Upper lobe of left lung (tissue), 4 donors: ENCODE data around the gene SP5.

Source experiments
- EP300 ChIP-seq, 4 donors: sonication (generic); formaldehyde crosslinking; IDR thresholded peaks; one replicate each; pipeline ENCODE4 v1.5.1; 2017; ENCODE audit warnings: antibody characterized with exemption in 4 of 4, control low read depth in 2 of 4
- POLR2A ChIP-seq, 4 donors: fragments of 450-650 bp; IDR thresholded peaks; one replicate each; pipeline ENCODE4 v1.5.1; 2016 to 2017; ENCODE audit warnings: antibody characterized with exemption in 4 of 4, mild to moderate bottlenecking in 2 of 4
- POLR2AphosphoS5 ChIP-seq, 2 donors: sonication (generic); formaldehyde crosslinking; IDR thresholded peaks; one replicate each; pipeline ENCODE4 v1.5.1; 2017; ENCODE audit warnings: antibody characterized with exemption in 2 of 2
- TF ChIP-seq, protein P1 (sequence below), 6 experiments: fragments of 450-650 bp in 4 of 6; fragments of 200-600 bp in 2 of 6; sonication (generic) in 2 of 6; IDR thresholded peaks; one replicate each; pipeline ENCODE4 v1.5.1; 2016 to 2019; ENCODE audit warnings: antibody characterized with exemption in 6 of 6

DNA sequence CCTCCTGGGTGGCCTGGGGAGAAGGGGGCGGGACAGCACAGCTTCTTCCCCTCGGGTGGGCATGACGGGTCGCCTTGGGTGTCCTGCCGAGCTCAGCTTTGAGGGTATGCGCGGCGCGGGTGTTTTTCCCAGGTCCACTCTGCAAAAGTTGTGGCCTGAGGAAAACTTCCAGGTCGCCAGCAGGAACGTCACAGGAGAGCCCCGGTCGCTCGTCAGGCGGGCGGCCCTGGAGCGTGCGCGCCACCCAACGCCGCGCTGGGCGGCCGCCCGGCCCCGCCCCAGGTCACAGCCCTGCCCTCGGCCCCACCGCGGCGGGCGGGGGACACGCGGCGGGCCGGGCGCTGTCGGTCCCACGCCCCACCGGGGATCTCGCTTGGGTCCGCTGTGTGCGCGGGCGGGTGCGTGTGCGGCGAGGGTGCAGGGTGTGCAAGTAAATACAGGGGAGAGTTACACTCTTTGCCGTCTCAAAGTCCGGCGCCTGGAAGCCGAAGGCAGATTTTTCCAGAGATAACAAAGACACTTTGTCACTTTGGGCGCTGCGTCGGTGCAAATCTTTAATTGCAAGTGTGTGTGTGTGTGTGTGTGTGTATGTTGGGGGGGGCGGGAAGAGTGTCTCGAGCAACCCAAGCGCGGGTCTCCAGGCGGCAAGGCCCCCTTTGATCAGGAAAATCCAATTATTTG is 616 bp upstream of the SP5 start:
- TF ChIP-seq, protein P1, sequence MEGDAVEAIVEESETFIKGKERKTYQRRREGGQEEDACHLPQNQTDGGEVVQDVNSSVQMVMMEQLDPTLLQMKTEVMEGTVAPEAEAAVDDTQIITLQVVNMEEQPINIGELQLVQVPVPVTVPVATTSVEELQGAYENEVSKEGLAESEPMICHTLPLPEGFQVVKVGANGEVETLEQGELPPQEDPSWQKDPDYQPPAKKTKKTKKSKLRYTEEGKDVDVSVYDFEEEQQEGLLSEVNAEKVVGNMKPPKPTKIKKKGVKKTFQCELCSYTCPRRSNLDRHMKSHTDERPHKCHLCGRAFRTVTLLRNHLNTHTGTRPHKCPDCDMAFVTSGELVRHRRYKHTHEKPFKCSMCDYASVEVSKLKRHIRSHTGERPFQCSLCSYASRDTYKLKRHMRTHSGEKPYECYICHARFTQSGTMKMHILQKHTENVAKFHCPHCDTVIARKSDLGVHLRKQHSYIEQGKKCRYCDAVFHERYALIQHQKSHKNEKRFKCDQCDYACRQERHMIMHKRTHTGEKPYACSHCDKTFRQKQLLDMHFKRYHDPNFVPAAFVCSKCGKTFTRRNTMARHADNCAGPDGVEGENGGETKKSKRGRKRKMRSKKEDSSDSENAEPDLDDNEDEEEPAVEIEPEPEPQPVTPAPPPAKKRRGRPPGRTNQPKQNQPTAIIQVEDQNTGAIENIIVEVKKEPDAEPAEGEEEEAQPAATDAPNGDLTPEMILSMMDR (IDR thresholded peaks at IDR 0.05) = peak in 1 of 6 experiments; percentile 4
- TF ChIP-seq POLR2A (IDR thresholded peaks at IDR 0.05) = peak in 1 of 4 donors; percentile 34
- TF ChIP-seq POLR2AphosphoS5 (IDR thresholded peaks at IDR 0.05) = peak in 1 of 2 donors; percentile 10
- no peak for TF ChIP-seq EP300 (IDR thresholded peaks at IDR 0.05)
